CD4-positive, alpha-beta memory T cell (primary cell): ENCODE results near the gene INCA1. TPM values are rescaled to one million over a fixed set of nuclear protein-coding genes. Genes with fewer than 3 reads are reported as not detected.

Source experiments
- CTCF ChIA-PET: fragments of 350-600 bp; sonication (Branson Sonifier 250); formaldehyde crosslinking; loops from one replicate; lab custom pipeline; 2021; ENCODE audit warnings: inconsistent platforms; ENCODE audit not compliant: partially characterized antibody; lab: Charles Lee
- POLR2A ChIA-PET: fragments of 350-600 bp; sonication (Branson Sonifier 250); formaldehyde crosslinking; loops from one replicate; lab custom pipeline; 2021; ENCODE audit not compliant: partially characterized antibody; lab: Charles Lee
- DNase-seq, 5 donors: peaks; one replicate each; pipeline versions ENCODE4 v3.0.0 to v3.0.0-alpha.2; 2020 to 2022; ENCODE audit warnings: mixed read lengths in 1 of 5
- H3K27ac ChIP-seq: one replicate; pipeline ENCODE4 v1.7.0; 2013; ENCODE audit warnings: low read depth, low read length
- H3K27me3 ChIP-seq: 2 replicates; pipeline ENCODE4 v1.7.0; 2013; ENCODE audit warnings: mild to moderate bottlenecking, low read length, moderate library complexity; ENCODE audit not compliant: insufficient read depth
- H3K36me3 ChIP-seq: 2 replicates; pipeline ENCODE4 v1.7.0; 2013; ENCODE audit warnings: mild to moderate bottlenecking, low read length, moderate library complexity; ENCODE audit not compliant: insufficient read depth
- H3K4me1 ChIP-seq: 2 replicates; pipeline ENCODE4 v1.7.0; 2013; ENCODE audit warnings: mild to moderate bottlenecking, low read length, moderate library complexity; ENCODE audit not compliant: insufficient read depth
- H3K4me3 ChIP-seq, 2 donors: one replicate each; pipeline ENCODE4 v1.7.0; 2013; ENCODE audit warnings: low read length in 2 of 2, mild to moderate bottlenecking in 1 of 2
- H3K9me3 ChIP-seq, 2 donors: one replicate each; pipeline ENCODE4 v1.7.0; 2013; ENCODE audit warnings: low read length in 2 of 2, control low read depth in 1 of 2; ENCODE audit not compliant: control insufficient read depth in 1 of 2
- H3K27ac Mint-ChIP-seq, 7 donors: one replicate each; pipeline ENCODE4 v1.8.0; 2020 to 2021; ENCODE audit warnings: mixed read lengths in 7 of 7, mild to moderate bottlenecking in 6 of 7, inconsistent platforms in 3 of 7, moderate library complexity in 3 of 7
- H3K27me3 Mint-ChIP-seq, 2 donors: one replicate each; pipeline ENCODE4 v1.8.0; 2020 to 2021; ENCODE audit warnings: mixed read lengths in 2 of 2
- H3K36me3 Mint-ChIP-seq, 2 donors: one replicate each; pipeline ENCODE4 v1.8.0; 2020 to 2021; ENCODE audit warnings: mixed read lengths in 2 of 2, inconsistent platforms in 1 of 2, mild to moderate bottlenecking in 1 of 2
- H3K4me1 Mint-ChIP-seq, 4 donors: one replicate each; pipeline ENCODE4 v1.8.0; 2020 to 2021; ENCODE audit warnings: mixed read lengths in 4 of 4, mild to moderate bottlenecking in 1 of 4
- H3K4me3 Mint-ChIP-seq, 8 donors: one replicate each; pipeline ENCODE4 v1.8.0; 2020 to 2021; ENCODE audit warnings: mixed read lengths in 8 of 8, mild to moderate bottlenecking in 7 of 8, moderate library complexity in 6 of 8, inconsistent platforms in 3 of 8
- H3K9me3 Mint-ChIP-seq, 8 donors: one replicate each; pipeline ENCODE4 v1.8.0; 2020 to 2021; ENCODE audit warnings: mixed read lengths in 8 of 8, mild to moderate bottlenecking in 5 of 8, inconsistent platforms in 3 of 8, moderate library complexity in 1 of 8
- intact Hi-C: fragments of 100-400 bp; cut with micrococcal nuclease; formaldehyde crosslinking; loops from one replicate; pipeline ENCODE4 v1.15.1; 2023
- polyA plus RNA-seq, 2 donors: library from polyadenylated mRNA; unstranded; fragments of 300-500 nt; fragmentation: Illumina TruSeq; gene quantifications; one replicate each; pipeline ENCODE4 v1.2.3, GENCODE V29; 2021
- total RNA-seq, 2 experiments: library from RNA; stranded (reverse); gene quantifications; one replicate each; pipeline ENCODE4 v1.2.3, GENCODE V29; 2021

INCA1 gene
- total RNA-seq, result under 1 TPM; 0.36 to 0.67 TPM
- polyA plus RNA-seq, result under 1 TPM; 0.26 to 0.71 TPM

- Histone ChIP-seq H3K27ac (peak within 1 kb of the TSS; percentile 79), H3K27me3 (no peaks in the 10 kb centered on the region), H3K4me3 (peak within 1 kb of the TSS; percentile 36 to 72), H3K9me3 (no peaks in the 10 kb centered on the region), H3K4me1 (peaks cover 22% of the 10 kb centered on the region), H3K36me3 (peaks cover 11% of the 10 kb centered on the region)
- CTCF ChIA-PET, result interaction anchor here (0.9 to 2.9 kb wide), 6 partner anchors 10 to 88 kb away, joined by 3 to 16 read pairs (median 4); partner anchors contain the start of gene CAMTA2
- intact Hi-C loops, result loop anchor here (1.0 to 5.0 kb wide), 4 partner anchors 10 to 285 kb away; partner anchors contain the start of genes ARRB2, CAMTA2, PFN1 and RNF167
- Mint-ChIP-seq H3K36me3 (peaks cover 10 to 25% of the 10 kb centered on the region in 2 donors), H3K9me3 (no peaks in the 10 kb centered on the region), H3K4me3 (peak within 1 kb of the TSS; percentile 78 to 91 (median 84)), H3K4me1 (peaks cover 10 to 42% (median 24%) of the 10 kb centered on the region in 4 donors), H3K27me3 (no peaks in the 10 kb centered on the region), H3K27ac (peak within 1 kb of the TSS; percentile 75 to 94 (median 87))
- peak; percentile 88 to 94 (median 92) for DNase-seq
- POLR2A ChIA-PET, result interaction anchor here (0.6 to 3.3 kb wide), 25 partner anchors 10 to 854 kb away, joined by 3 to 64 read pairs (median 5); partner anchors contain the start of genes CAMTA2, CHRNE, PFN1 and RNF167
Measured at GRCh38 chr17:4997302-4998026, at the start of gene INCA1, which contains the start of gene KIF1C. TSS of gene INCA1 (minus strand) at chr17:4997522. CDS start at chr17:4994437, 3,085 bp downstream. TSS of gene KIF1C (plus strand) at chr17:4997950. CDS start at chr17:5000247, 2,297 bp downstream.

DNA sequence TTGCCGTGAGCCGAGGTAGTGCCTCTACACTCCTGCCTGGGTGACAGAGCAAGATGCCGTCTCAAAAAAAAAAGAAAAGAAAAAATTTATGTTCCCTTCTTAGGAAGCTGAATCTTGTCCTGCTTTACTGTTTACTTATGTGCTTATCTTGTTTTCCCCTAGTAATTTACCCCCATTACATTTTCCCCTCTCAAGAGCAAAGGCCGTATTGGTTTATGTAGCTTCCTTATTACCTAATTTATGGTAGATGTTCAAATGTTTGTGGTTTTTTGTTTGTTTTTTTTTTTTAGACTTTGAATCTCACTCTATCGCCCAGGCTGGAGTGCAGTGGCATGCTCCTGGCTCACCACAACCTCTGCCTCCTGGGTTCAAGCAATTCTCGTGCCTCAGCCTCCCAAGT is 48.2 kb upstream of the INCA1 start:
- Histone ChIP-seq H3K27ac (no peak overlapping the region), H3K36me3 (no peaks in the 10 kb centered on the region), H3K9me3 (no peaks in the 10 kb centered on the region), H3K4me1 (peaks cover 83% of the 10 kb centered on the region), H3K4me3 (no peak overlapping the region), H3K27me3 (no peaks in the 10 kb centered on the region)
- peak overlapping the region in 7 of 8 donors; percentile 29 to 83 (median 78) for H3K4me3 Mint-ChIP-seq
- no peaks in the 10 kb centered on the region for H3K27me3 Mint-ChIP-seq
- peaks cover 46 to 85% (median 68%) of the 10 kb centered on the region in 4 donors for H3K4me1 Mint-ChIP-seq
- peak in 4 of 5 donors; percentile 19 to 28 (median 22) for DNase-seq
- peaks cover 5 to 8% of the 10 kb centered on the region in 2 donors for H3K36me3 Mint-ChIP-seq
- H3K27ac Mint-ChIP-seq, result peak overlapping the region; percentile 58 to 96 (median 91)
- intact Hi-C loops, result no loop called here
- ChIA-PET POLR2A (interaction anchor here (0.6 to 7.9 kb wide), 8 partner anchors 8 to 274 kb away, joined by 4 to 146 read pairs (median 6); partner anchors contain the start of genes CAMTA2, SLC52A1 and SPAG7), CTCF (interaction anchor here (0.7 to 10.9 kb wide), 9 partner anchors 10 to 90 kb away, joined by 3 to 127 read pairs (median 5); partner anchors contain the start of genes CAMTA2, SLC52A1 and SPAG7)
- no peaks in the 10 kb centered on the region for H3K9me3 Mint-ChIP-seq

DNA sequence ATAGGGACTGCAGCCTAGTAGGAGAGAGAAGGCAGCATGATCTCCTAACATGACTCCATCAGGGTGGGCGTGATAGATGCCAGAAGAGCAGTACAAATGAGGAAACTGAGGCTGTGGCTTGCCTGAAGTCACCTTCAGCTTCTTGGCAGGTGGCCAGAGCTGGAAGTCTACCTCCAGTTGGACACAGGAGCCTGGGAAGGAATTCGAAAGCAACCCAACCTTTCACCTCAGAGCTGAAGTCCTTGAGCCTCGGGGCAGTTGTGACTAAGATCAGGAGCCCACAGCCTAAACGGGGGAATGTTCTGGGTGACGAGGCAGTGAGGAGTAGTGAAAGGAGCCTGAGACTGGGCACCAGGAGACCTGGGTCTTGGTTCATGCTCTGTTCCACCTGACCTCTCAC is 47.3 kb upstream of the INCA1 start:
- no peak overlapping the region for H3K27ac ChIP-seq
- H3K9me3 ChIP-seq, result no peaks in the 10 kb centered on the region
- Mint-ChIP-seq H3K4me1 (peaks cover 46 to 85% (median 68%) of the 10 kb centered on the region in 4 donors), H3K9me3 (no peaks in the 10 kb centered on the region), H3K27ac (peak overlapping the region in 5 of 7 donors; percentile 57 to 93 (median 90)), H3K27me3 (no peaks in the 10 kb centered on the region), H3K4me3 (peak overlapping the region in 6 of 8 donors; percentile 10 to 80 (median 21)), H3K36me3 (peaks cover 4 to 6% of the 10 kb centered on the region in 2 donors)
- DNase-seq, result no peak
- no peak overlapping the region for H3K4me3 ChIP-seq
- H3K27me3 ChIP-seq, result no peaks in the 10 kb centered on the region
- ChIA-PET POLR2A (interaction anchor here (2.0 to 7.9 kb wide), 2 partner anchors 12 to 58 kb away, joined by 8 to 146 read pairs; partner anchors contain the start of gene SLC52A1), CTCF (interaction anchor here (1.6 to 10.9 kb wide), 5 partner anchors 9 to 64 kb away, joined by 4 to 127 read pairs (median 7); partner anchors contain the start of gene SLC52A1)
- no peaks in the 10 kb centered on the region for H3K36me3 ChIP-seq
- peaks cover 79% of the 10 kb centered on the region for H3K4me1 ChIP-seq
- intact Hi-C loops, result no loop called here

DNA sequence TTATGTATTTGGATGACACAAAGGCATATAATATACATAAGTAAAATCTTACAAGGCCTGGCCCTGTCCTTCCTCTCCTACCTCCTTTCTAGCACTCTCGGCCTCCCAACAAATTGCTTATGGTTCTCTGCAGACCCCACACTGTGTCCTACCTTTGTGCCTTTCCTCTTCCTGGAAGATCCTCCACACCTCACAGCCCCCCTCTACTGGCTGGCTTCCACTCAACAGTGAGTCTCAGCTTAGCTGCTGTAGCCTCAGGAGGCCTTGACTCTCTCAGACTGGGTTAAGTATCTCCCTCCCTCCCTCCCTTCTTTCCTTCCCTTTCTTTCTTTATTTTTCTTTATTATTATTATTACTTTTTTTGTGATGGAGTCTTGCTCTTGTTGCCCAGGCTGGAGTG is 46.2 kb upstream of the INCA1 start:
- H3K27me3 ChIP-seq, result no peaks in the 10 kb centered on the region
- H3K27ac ChIP-seq, result no peak overlapping the region
- H3K27me3 Mint-ChIP-seq, result no peaks in the 10 kb centered on the region
- peaks cover 68% of the 10 kb centered on the region for H3K4me1 ChIP-seq
- H3K4me1 Mint-ChIP-seq, result peaks cover 41 to 78% (median 61%) of the 10 kb centered on the region in 4 donors
- H3K36me3 Mint-ChIP-seq, result peaks cover 1 to 3% of the 10 kb centered on the region in 2 donors
- no peak overlapping the region for H3K4me3 ChIP-seq
- no peaks in the 10 kb centered on the region for H3K36me3 ChIP-seq
- ChIA-PET CTCF (interaction anchor here (10.9 kb wide), 1 partner anchor 13 kb away, joined by 127 read pairs; no protein-coding TSS in a partner anchor), POLR2A (interaction anchor here (7.9 kb wide), 1 partner anchor 11 kb away, joined by 146 read pairs; the partner anchor contains the start of gene SLC52A1)
- peak overlapping the region; percentile 59 to 97 (median 95) for H3K27ac Mint-ChIP-seq
- no peaks in the 10 kb centered on the region for H3K9me3 Mint-ChIP-seq
- H3K4me3 Mint-ChIP-seq, result peak overlapping the region; percentile 80 to 96 (median 92)
- no peak for DNase-seq
- no peaks in the 10 kb centered on the region for H3K9me3 ChIP-seq
- intact Hi-C loops, result loop anchor here (2.0 kb wide), 1 partner anchor 19 kb away; no protein-coding TSS in a partner anchor

GRCh38 chr17:5042157-5043022 is 45.1 kb upstream of the INCA1 start:
- H3K27ac Mint-ChIP-seq, result peak overlapping the region; percentile 83 to 97 (median 95)
- H3K36me3 Mint-ChIP-seq, result peaks cover 0 to 1% of the 10 kb centered on the region in 2 donors
- H3K27me3 Mint-ChIP-seq, result no peaks in the 10 kb centered on the region
- H3K4me1 Mint-ChIP-seq, result peaks cover 33 to 69% (median 53%) of the 10 kb centered on the region in 4 donors
- intact Hi-C loops, result loop anchor here (2.0 kb wide), 1 partner anchor 20 kb away; no protein-coding TSS in a partner anchor
- Histone ChIP-seq H3K9me3 (no peaks in the 10 kb centered on the region), H3K27me3 (no peaks in the 10 kb centered on the region), H3K4me1 (peaks cover 57% of the 10 kb centered on the region), H3K4me3 (peak overlapping the region; percentile 49 to 65), H3K36me3 (no peaks in the 10 kb centered on the region), H3K27ac (peak overlapping the region; percentile 54)
- CTCF ChIA-PET, result interaction anchor here (1.0 to 10.9 kb wide), 4 partner anchors 9 to 19 kb away, joined by 3 to 127 read pairs (median 6); no protein-coding TSS in a partner anchor
- POLR2A ChIA-PET, result interaction anchor here (0.8 to 1.8 kb wide), 12 partner anchors 9 to 95 kb away, joined by 3 to 8 read pairs (median 4); partner anchors contain the start of genes INCA1, KIF1C and SPAG7
- DNase-seq, result peak in 4 of 5 donors; percentile 26 to 42 (median 34)
- peak overlapping the region; percentile 86 to 96 (median 92) for H3K4me3 Mint-ChIP-seq
- H3K9me3 Mint-ChIP-seq, result no peaks in the 10 kb centered on the region

DNA sequence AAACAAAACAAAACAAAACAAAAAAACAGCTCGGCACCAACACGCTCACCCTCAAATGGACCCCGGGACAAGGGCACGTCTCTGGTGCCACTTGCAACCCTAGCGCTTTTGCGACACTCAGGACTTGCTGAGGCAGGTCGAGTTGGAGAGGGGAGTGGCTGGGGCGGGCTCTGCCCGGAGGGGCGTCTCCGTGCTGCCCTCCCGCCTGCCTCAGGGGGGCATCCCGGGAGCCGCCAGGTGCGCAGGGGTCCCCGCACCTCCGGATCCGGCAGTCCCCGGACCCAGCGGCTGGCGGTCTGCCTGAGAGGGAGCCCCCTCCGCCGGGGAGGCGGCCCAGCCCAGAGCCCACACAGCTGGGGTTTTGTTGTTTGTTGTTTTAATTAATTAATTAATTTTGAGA is 38.0 kb upstream of the INCA1 start, which contains the start of gene SLC52A1:
SLC52A1 (minus strand) TSS at position 112 of the 400 bp plus-strand sequence. CDS start 820 bp downstream, outside the sequence.
- Histone ChIP-seq H3K9me3 (no peaks in the 10 kb centered on the region), H3K27ac (no peak within 1 kb of the TSS), H3K27me3 (no peaks in the 10 kb centered on the region), H3K4me3 (no peak within 1 kb of the TSS), H3K4me1 (peaks cover 26% of the 10 kb centered on the region), H3K36me3 (no peaks in the 10 kb centered on the region)
- ChIA-PET CTCF (interaction anchor here (0.9 to 11.2 kb wide), 7 partner anchors 9 to 126 kb away, joined by 3 to 271 read pairs (median 6); no protein-coding TSS in a partner anchor), POLR2A (interaction anchor here (1.4 to 9.5 kb wide), 2 partner anchors 12 to 26 kb away, joined by 5 to 146 read pairs; no protein-coding TSS in a partner anchor)
- Mint-ChIP-seq H3K4me1 (peaks cover 16 to 45% (median 24%) of the 10 kb centered on the region in 4 donors), H3K27ac (peak within 1 kb of the TSS in 1 of 7 donors; percentile 38), H3K4me3 (peak within 1 kb of the TSS in 1 of 8 donors; percentile 26), H3K27me3 (no peaks in the 10 kb centered on the region), H3K9me3 (peaks cover 0 to 3% (median 0%) of the 10 kb centered on the region in 8 donors), H3K36me3 (no peaks in the 10 kb centered on the region)
- no peak for DNase-seq
- intact Hi-C loops, result no loop called here
